Thymus (tissue), 11 donors: ENCODE measurements around the gene INSL6. TPM values are rescaled to one million over a fixed set of nuclear protein-coding genes. Genes with fewer than 3 reads are reported as not detected.
A peak's percentile ranks its signal among the peaks of the same experiment; 100 is the strongest.
"Not testable (repeated sequence)": the region's sequence is repeated elsewhere in the genome, so short reads cannot be mapped to it uniquely, and the experiment has no call there.

Experiments used
- DNase-seq, 9 donors: peaks; one replicate each; pipeline ENCODE4 v3.0.0-alpha.2; 2013; ENCODE audit warnings: low spot score in 9 of 9, low read depth in 6 of 9, missing footprints in 1 of 9
- H3K27ac ChIP-seq, 2 donors: one replicate each; pipeline ENCODE4 v1.5.1; 2013; ENCODE audit warnings: control low read depth in 1 of 2, low read depth in 1 of 2, low read length in 1 of 2, mild to moderate bottlenecking in 1 of 2, moderate library complexity in 1 of 2
- H3K27me3 ChIP-seq, 2 donors: one replicate each; pipeline ENCODE4 v1.5.1; 2013; ENCODE audit warnings: low read length in 1 of 2; ENCODE audit not compliant: control insufficient read depth in 2 of 2, insufficient read depth in 1 of 2
- H3K36me3 ChIP-seq, 2 donors: one replicate each; pipeline ENCODE4 v1.5.1; 2013; ENCODE audit warnings: low read length in 1 of 2, mild to moderate bottlenecking in 1 of 2, moderate library complexity in 1 of 2; ENCODE audit not compliant: control insufficient read depth in 2 of 2, insufficient read depth in 2 of 2
- H3K4me1 ChIP-seq, 2 donors: one replicate each; pipeline ENCODE4 v1.5.1; 2013; ENCODE audit warnings: low read length in 2 of 2; ENCODE audit not compliant: control insufficient read depth in 2 of 2, insufficient read depth in 2 of 2
- H3K4me3 ChIP-seq, 2 donors: one replicate each; pipeline ENCODE4 v1.5.1; 2013; ENCODE audit warnings: low read length in 2 of 2, control low read depth in 1 of 2, mild to moderate bottlenecking in 1 of 2
- H3K9me3 ChIP-seq, 2 donors: one replicate each; pipeline ENCODE4 v1.5.1; 2013; ENCODE audit warnings: low read length in 1 of 2, mild to moderate bottlenecking in 1 of 2; ENCODE audit not compliant: control insufficient read depth in 2 of 2, insufficient read depth in 1 of 2
- WGBS: extraction: QIAGEN DNeasy Blood & Tissue Kit; methylation state at CpG from one replicate; pipeline ENCODE4 v1.1.7; 2013; 5-methylcytosine and 5-hydroxymethylcytosine counted together
- polyA plus RNA-seq: library from polyadenylated mRNA; stranded (reverse); fragments of 200-250 nt; gene quantifications from one replicate; pipeline ENCODE4 v1.2.3, GENCODE V29; 2013
- total RNA-seq: library from RNA; stranded (reverse); fragments of 120-200 nt; gene quantifications from one replicate; pipeline ENCODE4 v1.2.4, GENCODE V29; 2013
- donor health status: healthy.

The INSL6 gene
- total and polyA plus RNA-seq, 2 donors: not detected

- WGBS: 33% methylated on average over 8 of the region's 8 CpGs
- Histone ChIP-seq H3K27ac (no peak overlapping the region), H3K27me3 (no peaks in the 10 kb centered on the region), H3K9me3 (no peaks in the 10 kb centered on the region), H3K4me1 (no peaks in the 10 kb centered on the region), H3K4me3 (no peak overlapping the region), H3K36me3 (no peaks in the 10 kb centered on the region)
- DNase-seq: peak; percentile 30 to 84 (median 59)
These were observed 1.2 kb upstream of the INSL6 start for GRCh38 chr9:5186416-5187169.

DNA sequence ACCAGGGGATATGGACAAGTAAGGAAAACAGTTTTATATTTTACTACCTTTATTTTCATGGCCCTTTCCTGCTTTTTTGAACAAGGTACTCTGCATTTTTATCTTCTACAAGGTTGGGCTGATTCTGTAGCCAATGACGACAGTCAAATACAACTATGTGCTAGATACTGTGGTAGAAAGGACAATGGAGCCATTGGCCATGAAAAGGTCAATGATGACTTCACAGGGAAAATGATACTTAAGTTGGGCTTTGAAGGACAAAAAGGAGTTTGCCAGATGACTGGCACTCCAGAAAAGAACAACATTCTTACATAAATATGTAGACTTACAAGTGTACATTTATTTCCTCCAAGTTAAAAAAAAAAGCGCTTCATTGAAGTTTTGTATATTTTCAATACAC is 663 bp downstream of the INSL6 start:
- Histone ChIP-seq H3K27me3 (no peaks in the 10 kb centered on the region), H3K27ac (no peak overlapping the region), H3K9me3 (no peaks in the 10 kb centered on the region), H3K4me3 (no peak overlapping the region), H3K36me3 (no peaks in the 10 kb centered on the region), H3K4me1 (no peaks in the 10 kb centered on the region)
- no peak for DNase-seq
- 99% methylated on average over 2 of the region's 2 CpGs for WGBS

- H3K27ac ChIP-seq, H3K9me3 ChIP-seq, DNase-seq, H3K36me3 ChIP-seq, H3K4me3 ChIP-seq, H3K4me1 ChIP-seq, H3K27me3 ChIP-seq: not testable (repeated sequence)
- WGBS: 98% methylated on average over 2 of the region's 2 CpGs
These were observed 4.8 kb downstream of the INSL6 start for GRCh38 chr9:5180631-5181030.

GRCh38 chr9:5178126-5178805 is 7.2 kb downstream of the INSL6 start:
- no peaks in the 10 kb centered on the region for H3K9me3 ChIP-seq
- no peak overlapping the region for H3K27ac ChIP-seq
- no peaks in the 10 kb centered on the region for H3K36me3 ChIP-seq
- no peak overlapping the region for H3K4me3 ChIP-seq
- peaks cover 0 to 5% of the 10 kb centered on the region in 2 donors for H3K4me1 ChIP-seq
- WGBS: 75% methylated on average over 4 of the region's 4 CpGs
- peak in 4 of 9 donors; percentile 6 to 63 (median 19) for DNase-seq
- no peaks in the 10 kb centered on the region for H3K27me3 ChIP-seq

- H3K27me3 ChIP-seq: no peaks in the 10 kb centered on the region
- no peak for DNase-seq
- WGBS: 93% methylated on average over 1 of the region's 1 CpG
- no peaks in the 10 kb centered on the region for H3K4me1 ChIP-seq
- no peak overlapping the region for H3K4me3 ChIP-seq
- no peak overlapping the region for H3K27ac ChIP-seq
- H3K9me3 ChIP-seq: no peaks in the 10 kb centered on the region
- no peaks in the 10 kb centered on the region for H3K36me3 ChIP-seq
These were observed 39.2 kb downstream of the INSL6 start for GRCh38 chr9:5146241-5146640.

DNA sequence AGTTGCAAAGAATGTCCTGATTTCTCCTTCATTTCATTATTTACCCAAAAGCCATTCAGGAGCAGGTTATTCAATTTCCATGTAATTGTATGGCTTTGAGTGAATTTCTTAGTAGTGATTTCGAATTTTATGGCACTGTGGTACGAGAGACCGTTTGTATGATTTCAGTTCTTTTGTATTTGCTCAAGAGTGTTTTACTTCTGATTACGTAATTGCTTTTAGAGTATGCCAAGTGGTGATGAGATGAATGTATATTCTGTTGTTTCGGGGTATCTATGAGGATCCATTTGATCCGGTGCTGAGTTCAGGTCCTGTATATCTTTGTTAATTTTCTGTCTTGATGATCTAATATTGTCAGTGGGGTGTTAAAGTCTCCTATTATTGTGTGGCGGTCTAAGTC is 41.2 kb downstream of the INSL6 start:
- H3K4me1 ChIP-seq: no peaks in the 10 kb centered on the region
- no peak overlapping the region for H3K4me3 ChIP-seq
- H3K9me3 ChIP-seq: no peaks in the 10 kb centered on the region
- no peak overlapping the region for H3K27ac ChIP-seq
- WGBS: 98% methylated on average over 7 of the region's 7 CpGs
- H3K36me3 ChIP-seq: no peaks in the 10 kb centered on the region
- H3K27me3 ChIP-seq: no peaks in the 10 kb centered on the region
- no peak for DNase-seq

DNA sequence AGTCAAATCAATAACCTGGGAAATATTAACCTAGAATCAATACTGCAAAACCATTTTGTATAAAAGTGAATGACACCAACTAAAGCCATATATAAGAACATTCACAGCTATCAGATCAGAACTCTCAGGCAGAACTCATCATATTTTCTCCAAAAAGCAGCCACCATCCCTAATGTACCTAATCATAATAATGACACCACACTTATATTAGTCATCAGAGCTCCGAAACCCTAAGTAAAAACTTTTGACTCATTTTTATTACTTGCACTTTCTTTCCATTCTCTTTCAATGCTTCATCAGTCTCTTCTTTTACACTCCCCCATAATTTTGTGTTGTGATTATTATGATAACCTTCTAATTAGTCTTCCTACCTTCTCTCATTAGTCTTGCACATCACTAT is 45.3 kb downstream of the INSL6 start:
- Histone ChIP-seq H3K4me1 (no peaks in the 10 kb centered on the region), H3K4me3 (no peak overlapping the region), H3K36me3 (no peaks in the 10 kb centered on the region), H3K27ac (no peak overlapping the region), H3K9me3 (no peaks in the 10 kb centered on the region), H3K27me3 (no peaks in the 10 kb centered on the region)
- DNase-seq: no peak
- 97% methylated on average over 1 of the region's 1 CpG for WGBS

DNA sequence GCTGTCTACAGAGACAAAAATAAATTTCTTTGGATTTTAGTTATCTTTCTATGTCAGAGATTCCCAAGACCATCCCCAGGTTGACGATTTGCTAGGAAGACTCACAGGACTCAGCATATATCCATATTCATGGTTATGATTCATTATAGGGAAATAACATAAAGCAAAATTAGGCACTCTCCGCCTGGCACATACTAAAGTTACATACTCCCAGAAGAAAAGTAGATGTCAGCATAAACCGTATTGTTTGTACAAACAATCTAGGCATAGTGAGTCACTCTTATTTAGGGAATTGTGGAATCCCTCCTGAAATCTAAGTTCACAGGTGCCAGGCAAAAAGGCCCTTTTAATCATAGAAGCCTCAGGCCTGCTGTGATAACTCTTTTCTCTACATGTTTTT is 62.9 kb downstream of the INSL6 start:
- H3K27ac ChIP-seq: no peak overlapping the region
- no peaks in the 10 kb centered on the region for H3K9me3 ChIP-seq
- H3K4me1 ChIP-seq: no peaks in the 10 kb centered on the region
- no peak for DNase-seq
- no peaks in the 10 kb centered on the region for H3K36me3 ChIP-seq
- 96% methylated on average over 3 of the region's 3 CpGs for WGBS
- no peaks in the 10 kb centered on the region for H3K27me3 ChIP-seq
- H3K4me3 ChIP-seq: no peak overlapping the region

GRCh38 chr9:5122116-5122515 is 63.3 kb downstream of the INSL6 start:
- no peaks in the 10 kb centered on the region for H3K36me3 ChIP-seq
- no peak overlapping the region for H3K4me3 ChIP-seq
- no peaks in the 10 kb centered on the region for H3K9me3 ChIP-seq
- WGBS: 98% methylated on average over 1 of the region's 1 CpG
- no peak for DNase-seq
- H3K27me3 ChIP-seq: no peaks in the 10 kb centered on the region
- H3K27ac ChIP-seq: no peak overlapping the region
- no peaks in the 10 kb centered on the region for H3K4me1 ChIP-seq
